PFSK-1 (cell line): ENCODE results near the gene RAD17.

ENCODE experiments used
- FOXP2 ChIP-seq: optimal IDR thresholded peaks from 2 replicates; pipeline ENCODE3; 2011; ENCODE audit warnings: borderline replicate concordance, control low read depth, inconsistent platforms; ENCODE audit not compliant: insufficient read depth; ENCODE audit errors: extremely low read length, extremely low read depth
- POLR2AphosphoS5 ChIP-seq: IDR thresholded peaks from 2 replicates; pipeline ENCODE4 v1.6.1; 2012; ENCODE audit warnings: low read depth, mild to moderate bottlenecking, control low read depth, low read length, moderate library complexity
- SIN3A ChIP-seq: IDR thresholded peaks from 2 replicates; pipeline ENCODE4 v1.6.1; 2012; ENCODE audit warnings: mild to moderate bottlenecking, low read length, moderate library complexity, borderline replicate concordance; ENCODE audit not compliant: insufficient read depth
- TAF1 ChIP-seq: IDR thresholded peaks from 2 replicates; pipeline ENCODE4 v1.6.1; 2012; ENCODE audit warnings: low read length, control low read depth, borderline replicate concordance; ENCODE audit not compliant: insufficient read depth
- TF ChIP-seq, protein P1 (sequence below), 2 experiments: IDR thresholded peaks; 2 replicates each; pipeline versions ENCODE4 v1.6.1 to v1.8.0; 2011 to 2012; ENCODE audit warnings: low read depth in 2 of 2, low read length in 2 of 2, control low read depth in 1 of 2, inconsistent platforms in 1 of 2, mild to moderate bottlenecking in 1 of 2, moderate library complexity in 1 of 2; ENCODE audit not compliant: insufficient read depth in 1 of 2

- peak; percentile 92 for TF ChIP-seq POLR2AphosphoS5
- TF ChIP-seq, protein P1, sequence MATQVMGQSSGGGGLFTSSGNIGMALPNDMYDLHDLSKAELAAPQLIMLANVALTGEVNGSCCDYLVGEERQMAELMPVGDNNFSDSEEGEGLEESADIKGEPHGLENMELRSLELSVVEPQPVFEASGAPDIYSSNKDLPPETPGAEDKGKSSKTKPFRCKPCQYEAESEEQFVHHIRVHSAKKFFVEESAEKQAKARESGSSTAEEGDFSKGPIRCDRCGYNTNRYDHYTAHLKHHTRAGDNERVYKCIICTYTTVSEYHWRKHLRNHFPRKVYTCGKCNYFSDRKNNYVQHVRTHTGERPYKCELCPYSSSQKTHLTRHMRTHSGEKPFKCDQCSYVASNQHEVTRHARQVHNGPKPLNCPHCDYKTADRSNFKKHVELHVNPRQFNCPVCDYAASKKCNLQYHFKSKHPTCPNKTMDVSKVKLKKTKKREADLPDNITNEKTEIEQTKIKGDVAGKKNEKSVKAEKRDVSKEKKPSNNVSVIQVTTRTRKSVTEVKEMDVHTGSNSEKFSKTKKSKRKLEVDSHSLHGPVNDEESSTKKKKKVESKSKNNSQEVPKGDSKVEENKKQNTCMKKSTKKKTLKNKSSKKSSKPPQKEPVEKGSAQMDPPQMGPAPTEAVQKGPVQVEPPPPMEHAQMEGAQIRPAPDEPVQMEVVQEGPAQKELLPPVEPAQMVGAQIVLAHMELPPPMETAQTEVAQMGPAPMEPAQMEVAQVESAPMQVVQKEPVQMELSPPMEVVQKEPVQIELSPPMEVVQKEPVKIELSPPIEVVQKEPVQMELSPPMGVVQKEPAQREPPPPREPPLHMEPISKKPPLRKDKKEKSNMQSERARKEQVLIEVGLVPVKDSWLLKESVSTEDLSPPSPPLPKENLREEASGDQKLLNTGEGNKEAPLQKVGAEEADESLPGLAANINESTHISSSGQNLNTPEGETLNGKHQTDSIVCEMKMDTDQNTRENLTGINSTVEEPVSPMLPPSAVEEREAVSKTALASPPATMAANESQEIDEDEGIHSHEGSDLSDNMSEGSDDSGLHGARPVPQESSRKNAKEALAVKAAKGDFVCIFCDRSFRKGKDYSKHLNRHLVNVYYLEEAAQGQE (IDR thresholded peaks at IDR 0.05; ENCODE audit: insufficient read depth in 1 of 2, low read depth in 2 of 2, low read length in 2 of 2), result no peak
- 0 out of 2 replicates have a peak, but pooled peaks have one; percentile 33 for TF ChIP-seq TAF1
- 0 out of 2 replicates have a peak, but pooled peaks have one; percentile 21 for TF ChIP-seq SIN3A
- TF ChIP-seq FOXP2, result peak; percentile 47
Measured at GRCh38 chr5:69369340-69370121, at the start of gene RAD17, which contains the start of the genes AK6 and TAF9.
